ENCODE data around the gene KCNJ12.

Gene KCNJ12

GRCh38 chr17:21373036-21373435, 3.1 kb upstream of the KCNJ12 start:
- TF ChIP-seq, protein P1, sequence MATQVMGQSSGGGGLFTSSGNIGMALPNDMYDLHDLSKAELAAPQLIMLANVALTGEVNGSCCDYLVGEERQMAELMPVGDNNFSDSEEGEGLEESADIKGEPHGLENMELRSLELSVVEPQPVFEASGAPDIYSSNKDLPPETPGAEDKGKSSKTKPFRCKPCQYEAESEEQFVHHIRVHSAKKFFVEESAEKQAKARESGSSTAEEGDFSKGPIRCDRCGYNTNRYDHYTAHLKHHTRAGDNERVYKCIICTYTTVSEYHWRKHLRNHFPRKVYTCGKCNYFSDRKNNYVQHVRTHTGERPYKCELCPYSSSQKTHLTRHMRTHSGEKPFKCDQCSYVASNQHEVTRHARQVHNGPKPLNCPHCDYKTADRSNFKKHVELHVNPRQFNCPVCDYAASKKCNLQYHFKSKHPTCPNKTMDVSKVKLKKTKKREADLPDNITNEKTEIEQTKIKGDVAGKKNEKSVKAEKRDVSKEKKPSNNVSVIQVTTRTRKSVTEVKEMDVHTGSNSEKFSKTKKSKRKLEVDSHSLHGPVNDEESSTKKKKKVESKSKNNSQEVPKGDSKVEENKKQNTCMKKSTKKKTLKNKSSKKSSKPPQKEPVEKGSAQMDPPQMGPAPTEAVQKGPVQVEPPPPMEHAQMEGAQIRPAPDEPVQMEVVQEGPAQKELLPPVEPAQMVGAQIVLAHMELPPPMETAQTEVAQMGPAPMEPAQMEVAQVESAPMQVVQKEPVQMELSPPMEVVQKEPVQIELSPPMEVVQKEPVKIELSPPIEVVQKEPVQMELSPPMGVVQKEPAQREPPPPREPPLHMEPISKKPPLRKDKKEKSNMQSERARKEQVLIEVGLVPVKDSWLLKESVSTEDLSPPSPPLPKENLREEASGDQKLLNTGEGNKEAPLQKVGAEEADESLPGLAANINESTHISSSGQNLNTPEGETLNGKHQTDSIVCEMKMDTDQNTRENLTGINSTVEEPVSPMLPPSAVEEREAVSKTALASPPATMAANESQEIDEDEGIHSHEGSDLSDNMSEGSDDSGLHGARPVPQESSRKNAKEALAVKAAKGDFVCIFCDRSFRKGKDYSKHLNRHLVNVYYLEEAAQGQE (IDR thresholded peaks at IDR 0.05; ENCODE audit: low read depth) = no peak
- TF ChIP-seq USF1 (IDR thresholded peaks at IDR 0.05) (no peak), TAF1 (IDR thresholded peaks at IDR 0.05; ENCODE audit: low read depth) (no peak), RAD21 (IDR thresholded peaks at IDR 0.05; ENCODE audit: low read depth) (no peak), EGR1 (IDR thresholded peaks at IDR 0.05) (no peak), YY1 (IDR thresholded peaks at IDR 0.05; ENCODE audit: low read depth) (no peak), MAX (IDR thresholded peaks at IDR 0.05) (no peak), EP300 (IDR thresholded peaks at IDR 0.05; ENCODE audit: borderline replicate concordance) (no peak), CREB1 (IDR thresholded peaks at IDR 0.05; ENCODE audit: low read depth) (no peak), ZBTB7A (IDR thresholded peaks at IDR 0.05; ENCODE audit: low read depth) (no peak), TEAD4 (IDR thresholded peaks at IDR 0.05) (no peak), CEBPB (IDR thresholded peaks at IDR 0.05) (no peak), TCF12 (IDR thresholded peaks at IDR 0.05; ENCODE audit: low read depth) (no peak), FOXM1 (IDR thresholded peaks at IDR 0.05; ENCODE audit: borderline replicate concordance, low read depth) (no peak), NFIC (IDR thresholded peaks at IDR 0.05) (no peak)

DNA sequence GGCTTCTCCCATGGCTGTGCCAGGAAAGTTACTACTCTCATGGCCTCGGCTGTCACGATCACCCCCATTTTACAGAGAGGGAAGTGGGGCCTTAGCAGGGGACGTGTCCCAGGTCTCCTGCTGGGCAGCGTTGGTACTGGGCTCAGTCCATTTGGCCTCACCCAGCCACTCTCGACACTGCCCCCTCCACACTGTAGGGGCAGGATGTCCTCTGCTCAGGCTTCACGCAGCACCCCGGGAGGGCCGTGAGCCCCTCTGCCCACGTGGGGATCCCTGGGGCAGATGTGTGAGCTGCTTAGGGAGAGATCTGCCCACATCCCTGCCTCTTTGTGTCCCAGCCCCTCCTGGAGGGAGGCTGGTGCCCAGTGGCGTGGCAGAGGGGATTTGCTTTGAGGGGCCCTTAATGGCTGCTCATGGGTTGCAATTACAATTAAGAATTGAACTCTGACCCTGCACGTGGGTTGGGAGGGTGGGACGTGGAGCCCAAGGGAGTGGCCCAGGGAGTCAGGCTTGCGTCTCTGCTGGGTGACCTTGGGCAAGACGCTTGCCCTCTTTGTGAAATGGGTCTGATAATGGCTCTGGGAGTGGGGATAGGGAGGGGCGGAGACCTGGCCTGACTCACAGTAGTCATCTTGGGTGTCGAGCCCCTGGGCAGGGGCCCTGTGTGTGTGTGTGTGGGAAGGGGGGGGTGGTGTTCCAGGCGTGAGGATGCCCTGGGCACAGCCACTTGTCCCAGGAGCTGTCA, 2.3 kb upstream of the KCNJ12 start:
- TF ChIP-seq MAX (IDR thresholded peaks at IDR 0.05) (no peak), FOXM1 (IDR thresholded peaks at IDR 0.05; ENCODE audit: borderline replicate concordance, low read depth) (no peak), YY1 (IDR thresholded peaks at IDR 0.05; ENCODE audit: low read depth) (no peak)
- TF ChIP-seq, protein P1 (IDR thresholded peaks at IDR 0.05; ENCODE audit: low read depth) = no peak

DNA sequence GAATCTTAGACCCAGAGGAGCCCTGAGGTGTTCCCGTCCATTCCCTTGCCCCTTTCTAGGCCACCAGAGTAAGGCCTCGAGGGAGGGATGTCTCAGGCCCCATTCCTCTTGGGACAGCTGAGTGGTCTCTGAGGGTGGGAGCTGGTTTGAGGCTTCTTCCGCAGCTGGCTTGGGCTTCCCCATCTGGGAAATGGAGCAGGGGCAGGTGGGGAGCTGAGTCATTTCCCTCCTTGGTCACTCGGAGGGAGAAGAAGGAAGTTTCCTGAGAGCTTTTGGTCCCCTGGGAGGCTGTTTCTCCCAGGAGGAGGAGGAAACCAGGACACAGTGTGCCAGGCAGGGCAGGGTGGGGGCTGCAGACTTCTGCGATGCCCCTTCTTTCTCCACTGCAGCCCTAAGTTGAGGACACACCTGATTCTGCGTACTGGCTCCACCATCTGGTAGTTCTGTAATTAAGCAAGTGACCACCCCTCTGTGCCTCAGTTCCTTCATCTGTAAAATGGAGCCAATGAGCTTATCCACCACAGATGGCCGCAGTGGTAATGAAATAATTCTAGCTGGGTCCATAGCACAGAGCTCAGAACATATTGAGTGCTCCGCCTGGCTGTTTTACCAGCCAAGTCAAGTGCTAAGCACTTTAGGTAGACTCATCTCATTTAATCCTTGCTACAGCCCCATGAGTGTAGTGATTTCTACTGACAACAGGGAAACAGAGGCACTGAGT, 1.6 kb upstream of the KCNJ12 start:
- no peak for TF ChIP-seq YY1 (IDR thresholded peaks at IDR 0.05; ENCODE audit: low read depth)
- no peak for TF ChIP-seq CEBPB (IDR thresholded peaks at IDR 0.05)
- TF ChIP-seq ZBTB7A (IDR thresholded peaks at IDR 0.05; ENCODE audit: low read depth) = no peak
- no peak for TF ChIP-seq USF1 (IDR thresholded peaks at IDR 0.05)
- no peak for TF ChIP-seq EGR1 (IDR thresholded peaks at IDR 0.05)
- TF ChIP-seq NFIC (IDR thresholded peaks at IDR 0.05) = no peak
- no peak for TF ChIP-seq MAX (IDR thresholded peaks at IDR 0.05)
- TF ChIP-seq, protein P1 (IDR thresholded peaks at IDR 0.05; ENCODE audit: low read depth) = no peak
- no peak for TF ChIP-seq TEAD4 (IDR thresholded peaks at IDR 0.05)
- TF ChIP-seq CREB1 (IDR thresholded peaks at IDR 0.05; ENCODE audit: low read depth) = no peak
- no peak for TF ChIP-seq EP300 (IDR thresholded peaks at IDR 0.05; ENCODE audit: borderline replicate concordance)
- TF ChIP-seq FOXM1 (IDR thresholded peaks at IDR 0.05; ENCODE audit: borderline replicate concordance, low read depth) = no peak
- no peak for TF ChIP-seq TAF1 (IDR thresholded peaks at IDR 0.05; ENCODE audit: low read depth)
- TF ChIP-seq RAD21 (IDR thresholded peaks at IDR 0.05; ENCODE audit: low read depth) = no peak
- TF ChIP-seq TCF12 (IDR thresholded peaks at IDR 0.05; ENCODE audit: low read depth) = no peak

DNA sequence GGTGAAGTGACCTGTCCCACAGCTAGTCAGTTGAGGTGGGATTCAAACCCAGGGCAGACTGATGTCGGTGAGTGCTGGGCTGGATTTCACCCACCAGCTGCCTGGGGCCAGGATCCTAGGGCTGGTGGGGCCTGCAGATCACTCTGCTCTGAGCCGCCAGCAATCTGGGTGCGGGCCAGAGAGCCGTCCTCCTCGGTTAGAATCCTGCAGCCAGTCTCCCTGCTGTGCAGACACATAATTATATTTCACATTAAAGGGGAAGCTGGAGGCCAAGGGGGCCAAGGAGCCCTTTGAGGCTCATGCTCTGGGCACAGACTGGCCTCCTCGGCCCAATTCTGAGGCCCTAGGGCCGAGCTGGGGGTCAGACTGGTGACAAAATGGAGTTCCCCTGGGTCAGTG, 996 bp upstream of the KCNJ12 start:
- TF ChIP-seq ZBTB7A (IDR thresholded peaks at IDR 0.05; ENCODE audit: low read depth) (no peak), TCF12 (IDR thresholded peaks at IDR 0.05; ENCODE audit: low read depth) (no peak), MAX (IDR thresholded peaks at IDR 0.05) (no peak), EP300 (IDR thresholded peaks at IDR 0.05; ENCODE audit: borderline replicate concordance) (no peak), TEAD4 (IDR thresholded peaks at IDR 0.05) (no peak), TAF1 (IDR thresholded peaks at IDR 0.05; ENCODE audit: low read depth) (no peak), USF1 (IDR thresholded peaks at IDR 0.05) (no peak), CEBPB (IDR thresholded peaks at IDR 0.05) (no peak), CREB1 (IDR thresholded peaks at IDR 0.05; ENCODE audit: low read depth) (no peak), YY1 (IDR thresholded peaks at IDR 0.05; ENCODE audit: low read depth) (no peak), FOXM1 (IDR thresholded peaks at IDR 0.05; ENCODE audit: borderline replicate concordance, low read depth) (no peak), RAD21 (IDR thresholded peaks at IDR 0.05; ENCODE audit: low read depth) (no peak), EGR1 (IDR thresholded peaks at IDR 0.05) (no peak), NFIC (IDR thresholded peaks at IDR 0.05) (no peak)
- TF ChIP-seq, protein P1 (IDR thresholded peaks at IDR 0.05; ENCODE audit: low read depth) = no peak

Data from Ishikawa (cell line).